Endodermal cell (in vitro differentiated cells): Measurements from ENCODE around the gene RASGRF2. TPM values are rescaled to one million over a fixed set of nuclear protein-coding genes. Genes with fewer than 3 reads are reported as not detected.

Experiments
- DNase-seq: peaks from one replicate; pipeline ENCODE4 v3.0.0-alpha.2; 2017
- H3K27ac ChIP-seq: 2 replicates; pipeline ENCODE4 v1.5.1; 2013; ENCODE audit warnings: mild to moderate bottlenecking, low read depth, low read length, moderate library complexity
- H3K27me3 ChIP-seq: 2 replicates; pipeline ENCODE4 v1.6.1; 2013; ENCODE audit warnings: mild to moderate bottlenecking, low read length, moderate library complexity; ENCODE audit not compliant: insufficient read depth, control insufficient read depth, poor library complexity, severe bottlenecking
- H3K36me3 ChIP-seq: 2 replicates; pipeline ENCODE4 v1.7.0; 2013; ENCODE audit warnings: mild to moderate bottlenecking, low read length, moderate library complexity; ENCODE audit not compliant: control insufficient read depth, insufficient read depth
- H3K4me1 ChIP-seq: one replicate; pipeline ENCODE4 v1.7.0; 2013; ENCODE audit warnings: low read length; ENCODE audit not compliant: control insufficient read depth, insufficient read depth
- H3K4me3 ChIP-seq: 2 replicates; pipeline ENCODE4 v1.5.1; 2013; ENCODE audit warnings: mild to moderate bottlenecking, low read length, moderate library complexity
- H3K9ac ChIP-seq: 2 replicates; pipeline ENCODE4 v1.6.1; 2013; ENCODE audit warnings: mild to moderate bottlenecking, low read length, moderate library complexity; ENCODE audit not compliant: poor library complexity, severe bottlenecking; ENCODE audit errors: extremely low read depth
- H3K9me3 ChIP-seq: 2 replicates; pipeline ENCODE4 v1.6.1; 2013; ENCODE audit warnings: mild to moderate bottlenecking, low read length, moderate library complexity; ENCODE audit not compliant: control insufficient read depth
- H3K27ac Mint-ChIP-seq: 2 replicates; pipeline ENCODE4 v1.8.0; 2020; ENCODE audit warnings: mixed read lengths
- H3K27me3 Mint-ChIP-seq: 2 replicates; pipeline ENCODE4 v1.8.0; 2021; ENCODE audit warnings: mild to moderate bottlenecking, mixed read lengths; ENCODE audit not compliant: insufficient read depth
- H3K36me3 Mint-ChIP-seq: 2 replicates; pipeline ENCODE4 v1.8.0; 2020; ENCODE audit warnings: low read depth, mixed read lengths
- H3K4me1 Mint-ChIP-seq: 2 replicates; pipeline ENCODE4 v1.8.0; 2020; ENCODE audit warnings: mixed read lengths
- H3K4me3 Mint-ChIP-seq: 2 replicates; pipeline ENCODE4 v1.8.0; 2020; ENCODE audit warnings: mild to moderate bottlenecking, moderate library complexity, mixed read lengths
- H3K9me3 Mint-ChIP-seq: 2 replicates; pipeline ENCODE4 v1.8.0; 2020; ENCODE audit warnings: mild to moderate bottlenecking, mixed read lengths
- CTCF ChIP-seq: fragments of 200-600 bp; sonication (generic); conservative IDR thresholded peaks from 2 replicates; pipeline ENCODE4 v1.5.0; 2021; ENCODE audit warnings: antibody characterized with exemption, mild to moderate bottlenecking
- WGBS, 2 experiments: methylation state at CpG; one replicate each; pipeline versions ENCODE4 v1.1.5 to v1.1.7; 2013; ENCODE audit warnings: missing lambda C conversion rate in 2 of 2, mixed read lengths in 1 of 2; ENCODE audit not compliant: insufficient coverage in 1 of 2, insufficient read length in 1 of 2; 5-methylcytosine and 5-hydroxymethylcytosine counted together
- total RNA-seq, 2 donors: library from RNA; stranded (reverse); fragmentation: NEBNext Ultra II Directional in 1 of 2; extraction: Animal tissue kit (Norgen Biotek cat#: 25700) in 1 of 2; gene quantifications; 2 replicates in 1 of 2; 3 replicates in 1 of 2; pipeline ENCODE4 v1.2.1, GENCODE V29; 2021

RASGRF2 gene
- total RNA-seq, 2 donors from 2014 or later, result 0.64 to 14.4 TPM

GRCh38 chr5:81140441-81140840 lies 180.3 kb downstream of the RASGRF2 start:
- TF ChIP-seq CTCF, result no peak
- DNase-seq, result no peak
- peaks cover 21% of the 10 kb centered on the region for H3K9me3 Mint-ChIP-seq
- H3K4me1 Mint-ChIP-seq, result peaks cover 32% of the 10 kb centered on the region
- H3K9me3 ChIP-seq, result peaks cover 43% of the 10 kb centered on the region
- H3K4me1 ChIP-seq, result peaks cover 5% of the 10 kb centered on the region
- no peak overlapping the region for H3K9ac ChIP-seq
- peak overlapping the region; percentile 63 for H3K4me3 Mint-ChIP-seq
- peaks cover 15% of the 10 kb centered on the region for H3K36me3 Mint-ChIP-seq
- no peak overlapping the region for H3K27ac Mint-ChIP-seq
- H3K27me3 ChIP-seq, result no peaks in the 10 kb centered on the region
- H3K27ac ChIP-seq, result no peak overlapping the region
- H3K4me3 ChIP-seq, result peak overlapping the region; percentile 71
- no peaks in the 10 kb centered on the region for H3K27me3 Mint-ChIP-seq
- 79 to 89% methylated on average over 3 to 4 of the region's 4 CpGs for WGBS, 2 experiments
- H3K36me3 ChIP-seq, result no peaks in the 10 kb centered on the region

GRCh38 chr5:81140943-81141342 lies 180.8 kb downstream of the RASGRF2 start:
- Histone ChIP-seq H3K4me1 (peaks cover 5% of the 10 kb centered on the region), H3K9ac (no peak overlapping the region), H3K9me3 (peaks cover 39% of the 10 kb centered on the region), H3K27ac (no peak overlapping the region), H3K36me3 (no peaks in the 10 kb centered on the region), H3K4me3 (peak overlapping the region; percentile 71), H3K27me3 (no peaks in the 10 kb centered on the region)
- Mint-ChIP-seq H3K36me3 (peaks cover 12% of the 10 kb centered on the region), H3K27me3 (no peaks in the 10 kb centered on the region), H3K4me3 (peak overlapping the region; percentile 63), H3K4me1 (peaks cover 37% of the 10 kb centered on the region), H3K27ac (no peak overlapping the region), H3K9me3 (peaks cover 18% of the 10 kb centered on the region)
- WGBS, 2 experiments, result 78% methylated on average over 1 of the region's 1 CpG; no CpG with 5 or more reads in 1 of the 2 experiments
- TF ChIP-seq CTCF, result no peak
- DNase-seq, result no peak

- Mint-ChIP-seq H3K9me3 (peaks cover 9% of the 10 kb centered on the region), H3K27ac (no peak overlapping the region)
- DNase-seq, result no peak
These were observed 181.9 kb downstream of the RASGRF2 start for GRCh38 chr5:81142108-81142507.

More at GRCh38 chr5:81142108-81142507, 181.9 kb downstream of the RASGRF2 start:
- WGBS, 2 experiments, result 81% methylated on average over 3 of the region's 3 CpGs; no CpG with 5 or more reads in 1 of the 2 experiments
- H3K4me3 Mint-ChIP-seq, result peak overlapping the region; percentile 63
- H3K4me1 Mint-ChIP-seq, result peaks cover 37% of the 10 kb centered on the region
- Histone ChIP-seq H3K27me3 (no peaks in the 10 kb centered on the region), H3K27ac (no peak overlapping the region), H3K9me3 (peaks cover 28% of the 10 kb centered on the region), H3K9ac (no peak overlapping the region), H3K36me3 (no peaks in the 10 kb centered on the region), H3K4me3 (peak overlapping the region; percentile 71), H3K4me1 (peaks cover 5% of the 10 kb centered on the region)
- H3K36me3 Mint-ChIP-seq, result peaks cover 5% of the 10 kb centered on the region
- H3K27me3 Mint-ChIP-seq, result no peaks in the 10 kb centered on the region
- TF ChIP-seq CTCF, result no peak
